HG03066 (cell line): Measurements from ENCODE around the gene BCO1.

ENCODE experiments used
- ATAC-seq: cut with Tn5 transposase; IDR thresholded peaks from one replicate; pipeline ENCODE4 v1.9.1; 2021; ENCODE audit warnings: low read depth; ENCODE audit not compliant: unreplicated experiment

BCO1 gene

GRCh38 chr16:81231014-81231413 is 7.5 kb upstream of the BCO1 start:
- no peak for ATAC-seq

GRCh38 chr16:81232740-81233367 is 5.6 kb upstream of the BCO1 start:
- no peak for ATAC-seq

GRCh38 chr16:81237282-81237681 is 1.2 kb upstream of the BCO1 start:
- no peak for ATAC-seq

- ATAC-seq = no peak
These were observed 570 bp upstream of the BCO1 start for GRCh38 chr16:81237942-81238295.

- ATAC-seq = no peak
These were observed 1.1 kb downstream of the BCO1 start for GRCh38 chr16:81239367-81240121.

- no peak for ATAC-seq
These were observed 3.2 kb downstream of the BCO1 start for GRCh38 chr16:81241706-81242105.

- ATAC-seq = no peak
These were observed 4.6 kb downstream of the BCO1 start for GRCh38 chr16:81242977-81243618.

- ATAC-seq = no peak
These were observed 5.5 kb downstream of the BCO1 start for GRCh38 chr16:81243942-81244341.

GRCh38 chr16:81251871-81252270 is 13.4 kb downstream of the BCO1 start:
- ATAC-seq = no peak

- ATAC-seq = no peak
These were observed 14.7 kb downstream of the BCO1 start for GRCh38 chr16:81253141-81253540.

GRCh38 chr16:81254922-81255526 is 16.5 kb downstream of the BCO1 start:
- ATAC-seq = no peak

- ATAC-seq = no peak
These were observed 21.4 kb downstream of the BCO1 start for GRCh38 chr16:81259916-81260315.

- no peak for ATAC-seq
These were observed 22.7 kb downstream of the BCO1 start for GRCh38 chr16:81261049-81261648.

- no peak for ATAC-seq
These were observed 25.2 kb downstream of the BCO1 start for GRCh38 chr16:81263470-81264220.

- no peak for ATAC-seq
These were observed 25.9 kb downstream of the BCO1 start for GRCh38 chr16:81264386-81264785.

GRCh38 chr16:81265052-81265451 is 26.6 kb downstream of the BCO1 start:
- no peak for ATAC-seq

GRCh38 chr16:81265658-81266451 is 27.4 kb downstream of the BCO1 start:
- no peak for ATAC-seq

GRCh38 chr16:81266680-81267095 is 28.2 kb downstream of the BCO1 start:
- no peak for ATAC-seq

- ATAC-seq = no peak
These were observed 30.0 kb downstream of the BCO1 start for GRCh38 chr16:81268509-81268908.
